ENCODE measurements around the gene C1QTNF7. TPM values are rescaled to one million over a fixed set of nuclear protein-coding genes. Genes with fewer than 3 reads are reported as not detected.

Gene C1QTNF7
- total RNA-seq, 1 donor from 2014 or later, result not detected

DNA sequence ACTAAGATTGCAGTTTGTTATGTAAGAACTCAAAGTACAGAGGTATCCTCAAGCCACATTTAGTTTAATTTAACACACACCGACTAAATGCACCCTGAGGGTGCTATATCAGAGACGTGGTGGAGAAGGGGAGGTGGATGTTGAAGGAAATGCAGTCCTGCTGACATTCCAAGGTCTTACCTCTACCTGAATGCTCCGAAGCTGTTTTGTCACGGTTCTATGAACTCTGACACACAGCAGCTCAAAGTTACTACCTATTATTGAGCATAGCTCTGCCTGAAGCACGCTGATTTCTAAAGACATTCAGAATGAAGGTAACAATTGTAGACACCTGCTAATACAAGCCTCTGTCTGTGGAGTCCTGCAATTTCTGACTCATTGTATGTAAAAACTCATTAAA, 48.6 kb downstream of the C1QTNF7 start:
- Histone ChIP-seq H3K4me2 (ENCODE audit: low read length) (no peak overlapping the region), H3K9me3 (ENCODE audit: insufficient read depth, low read depth, low read length) (no peaks in the 10 kb centered on the region), H2AFZ (ENCODE audit: low read depth, low read length) (no peak overlapping the region), H3K27me3 (ENCODE audit: insufficient read depth, low read length) (no peaks in the 10 kb centered on the region), H3K9ac (ENCODE audit: low read length) (no peak overlapping the region), H3K79me2 (ENCODE audit: insufficient read depth, low read length) (peaks cover 6% of the 10 kb centered on the region), H4K20me1 (ENCODE audit: insufficient read depth, low read length) (no peaks in the 10 kb centered on the region), H3K27ac (ENCODE audit: low read depth, low read length) (no peak overlapping the region), H3K4me3 (ENCODE audit: insufficient read depth, low read depth, low read length) (no peak overlapping the region), H3K4me1 (ENCODE audit: insufficient read depth, low read length) (peaks cover 14% of the 10 kb centered on the region), H3K36me3 (ENCODE audit: insufficient read depth, low read length) (no peaks in the 10 kb centered on the region)
- Mint-ChIP-seq H3K36me3 (ENCODE audit: low read depth, unreplicated experiment) (peaks cover 4% of the 10 kb centered on the region), H3K4me1 (ENCODE audit: low read depth, unreplicated experiment) (peaks cover 10% of the 10 kb centered on the region), H3K9me3 (ENCODE audit: unreplicated experiment) (no peaks in the 10 kb centered on the region), H3K27me3 (ENCODE audit: low read depth, unreplicated experiment) (no peaks in the 10 kb centered on the region), H3K4me3 (ENCODE audit: unreplicated experiment) (no peak overlapping the region), H3K27ac (ENCODE audit: unreplicated experiment) (no peak overlapping the region)
- no peak for TF ChIP-seq EZH2 (IDR thresholded peaks at IDR 0.05; ENCODE audit: insufficient read depth, low read length)
- TF ChIP-seq, protein P1, sequence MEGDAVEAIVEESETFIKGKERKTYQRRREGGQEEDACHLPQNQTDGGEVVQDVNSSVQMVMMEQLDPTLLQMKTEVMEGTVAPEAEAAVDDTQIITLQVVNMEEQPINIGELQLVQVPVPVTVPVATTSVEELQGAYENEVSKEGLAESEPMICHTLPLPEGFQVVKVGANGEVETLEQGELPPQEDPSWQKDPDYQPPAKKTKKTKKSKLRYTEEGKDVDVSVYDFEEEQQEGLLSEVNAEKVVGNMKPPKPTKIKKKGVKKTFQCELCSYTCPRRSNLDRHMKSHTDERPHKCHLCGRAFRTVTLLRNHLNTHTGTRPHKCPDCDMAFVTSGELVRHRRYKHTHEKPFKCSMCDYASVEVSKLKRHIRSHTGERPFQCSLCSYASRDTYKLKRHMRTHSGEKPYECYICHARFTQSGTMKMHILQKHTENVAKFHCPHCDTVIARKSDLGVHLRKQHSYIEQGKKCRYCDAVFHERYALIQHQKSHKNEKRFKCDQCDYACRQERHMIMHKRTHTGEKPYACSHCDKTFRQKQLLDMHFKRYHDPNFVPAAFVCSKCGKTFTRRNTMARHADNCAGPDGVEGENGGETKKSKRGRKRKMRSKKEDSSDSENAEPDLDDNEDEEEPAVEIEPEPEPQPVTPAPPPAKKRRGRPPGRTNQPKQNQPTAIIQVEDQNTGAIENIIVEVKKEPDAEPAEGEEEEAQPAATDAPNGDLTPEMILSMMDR (IDR thresholded peaks at IDR 0.05; ENCODE audit: insufficient read depth, low read depth, low read length), result no peak
- DNase-seq (ENCODE audit: low read depth) (no peak), FAIRE-seq (no peak)

- peaks cover 14% of the 10 kb centered on the region for H3K4me1 Mint-ChIP-seq (ENCODE audit: low read depth, unreplicated experiment)
- no peak for FAIRE-seq
- H3K27me3 Mint-ChIP-seq (ENCODE audit: low read depth, unreplicated experiment), result no peaks in the 10 kb centered on the region
- TF ChIP-seq, protein P1 (IDR thresholded peaks at IDR 0.05; ENCODE audit: insufficient read depth, low read depth, low read length), result no peak
- TF ChIP-seq EZH2 (IDR thresholded peaks at IDR 0.05; ENCODE audit: insufficient read depth, low read length), result no peak
- peak overlapping the region; percentile 86 for H3K4me3 Mint-ChIP-seq (ENCODE audit: unreplicated experiment)
- Histone ChIP-seq H2AFZ (ENCODE audit: low read depth, low read length) (no peak overlapping the region), H3K36me3 (ENCODE audit: insufficient read depth, low read length) (peaks cover 2% of the 10 kb centered on the region), H3K4me3 (ENCODE audit: insufficient read depth, low read depth, low read length) (peak overlapping the region; percentile 70), H3K27ac (ENCODE audit: low read depth, low read length) (no peak overlapping the region), H3K4me2 (ENCODE audit: low read length) (no peak overlapping the region), H3K9ac (ENCODE audit: low read length) (no peak overlapping the region), H3K9me3 (ENCODE audit: insufficient read depth, low read depth, low read length) (no peaks in the 10 kb centered on the region), H4K20me1 (ENCODE audit: insufficient read depth, low read length) (no peaks in the 10 kb centered on the region), H3K4me1 (ENCODE audit: insufficient read depth, low read length) (peaks cover 14% of the 10 kb centered on the region), H3K27me3 (ENCODE audit: insufficient read depth, low read length) (no peaks in the 10 kb centered on the region), H3K79me2 (ENCODE audit: insufficient read depth, low read length) (peaks cover 6% of the 10 kb centered on the region)
- peaks cover 7% of the 10 kb centered on the region for H3K36me3 Mint-ChIP-seq (ENCODE audit: low read depth, unreplicated experiment)
- H3K9me3 Mint-ChIP-seq (ENCODE audit: unreplicated experiment), result no peaks in the 10 kb centered on the region
- DNase-seq (ENCODE audit: low read depth), result no peak
- peak overlapping the region; percentile 80 for H3K27ac Mint-ChIP-seq (ENCODE audit: unreplicated experiment)
Observed at GRCh38 chr4:15478724-15479088, 50.9 kb downstream of the C1QTNF7 start.

- DNase-seq (ENCODE audit: low read depth) (peak; percentile 75), FAIRE-seq (peak; percentile 91)
- Histone ChIP-seq H3K36me3 (ENCODE audit: insufficient read depth, low read length) (peaks cover 2% of the 10 kb centered on the region), H3K9ac (ENCODE audit: low read length) (peak overlapping the region; percentile 88), H3K9me3 (ENCODE audit: insufficient read depth, low read depth, low read length) (no peaks in the 10 kb centered on the region), H3K79me2 (ENCODE audit: insufficient read depth, low read length) (peaks cover 6% of the 10 kb centered on the region), H3K27me3 (ENCODE audit: insufficient read depth, low read length) (no peaks in the 10 kb centered on the region), H2AFZ (ENCODE audit: low read depth, low read length) (peak overlapping the region; percentile 93), H3K4me2 (ENCODE audit: low read length) (peak overlapping the region; percentile 91), H3K27ac (ENCODE audit: low read depth, low read length) (peak overlapping the region; percentile 86), H3K4me3 (ENCODE audit: insufficient read depth, low read depth, low read length) (peak overlapping the region; percentile 70), H4K20me1 (ENCODE audit: insufficient read depth, low read length) (no peaks in the 10 kb centered on the region), H3K4me1 (ENCODE audit: insufficient read depth, low read length) (peaks cover 14% of the 10 kb centered on the region)
- peaks cover 12% of the 10 kb centered on the region for H3K36me3 Mint-ChIP-seq (ENCODE audit: low read depth, unreplicated experiment)
- no peaks in the 10 kb centered on the region for H3K27me3 Mint-ChIP-seq (ENCODE audit: low read depth, unreplicated experiment)
- H3K4me3 Mint-ChIP-seq (ENCODE audit: unreplicated experiment), result peak overlapping the region; percentile 86
- peak overlapping the region; percentile 80 for H3K27ac Mint-ChIP-seq (ENCODE audit: unreplicated experiment)
- peaks cover 4% of the 10 kb centered on the region for H3K9me3 Mint-ChIP-seq (ENCODE audit: unreplicated experiment)
- peaks cover 14% of the 10 kb centered on the region for H3K4me1 Mint-ChIP-seq (ENCODE audit: low read depth, unreplicated experiment)
- TF ChIP-seq EZH2 (IDR thresholded peaks at IDR 0.05; ENCODE audit: insufficient read depth, low read length), result no peak
- TF ChIP-seq, protein P1 (IDR thresholded peaks at IDR 0.05; ENCODE audit: insufficient read depth, low read depth, low read length), result peak; percentile 89
Observed at GRCh38 chr4:15479089-15479912, 51.5 kb downstream of the C1QTNF7 start.

Measured in astrocyte (in vitro differentiated cells and primary cell).